DOHH2 (cell line): ENCODE measurements around the gene BNIP5.

Source experiments
- EZH2phosphoT487 ChIP-seq: fragments of 200-600 bp; sonication (generic); IDR thresholded peaks from 2 replicates; pipeline ENCODE4 v1.6.1; 2017; ENCODE audit warnings: borderline replicate concordance, mild to moderate bottlenecking, antibody characterized with exemption, low read length, moderate library complexity, mixed read lengths
- TF ChIP-seq, protein P1 (sequence below): fragments of 200-600 bp; sonication (generic); IDR thresholded peaks from one replicate; pipeline ENCODE4 v1.5.1; 2014; ENCODE audit warnings: antibody characterized with exemption, mild to moderate bottlenecking, low read depth, low read length; ENCODE audit not compliant: poor library complexity, severe bottlenecking

GRCh38 chr6:36376183-36376582 is 39.5 kb upstream of the BNIP5 start:
- TF ChIP-seq, protein P1, sequence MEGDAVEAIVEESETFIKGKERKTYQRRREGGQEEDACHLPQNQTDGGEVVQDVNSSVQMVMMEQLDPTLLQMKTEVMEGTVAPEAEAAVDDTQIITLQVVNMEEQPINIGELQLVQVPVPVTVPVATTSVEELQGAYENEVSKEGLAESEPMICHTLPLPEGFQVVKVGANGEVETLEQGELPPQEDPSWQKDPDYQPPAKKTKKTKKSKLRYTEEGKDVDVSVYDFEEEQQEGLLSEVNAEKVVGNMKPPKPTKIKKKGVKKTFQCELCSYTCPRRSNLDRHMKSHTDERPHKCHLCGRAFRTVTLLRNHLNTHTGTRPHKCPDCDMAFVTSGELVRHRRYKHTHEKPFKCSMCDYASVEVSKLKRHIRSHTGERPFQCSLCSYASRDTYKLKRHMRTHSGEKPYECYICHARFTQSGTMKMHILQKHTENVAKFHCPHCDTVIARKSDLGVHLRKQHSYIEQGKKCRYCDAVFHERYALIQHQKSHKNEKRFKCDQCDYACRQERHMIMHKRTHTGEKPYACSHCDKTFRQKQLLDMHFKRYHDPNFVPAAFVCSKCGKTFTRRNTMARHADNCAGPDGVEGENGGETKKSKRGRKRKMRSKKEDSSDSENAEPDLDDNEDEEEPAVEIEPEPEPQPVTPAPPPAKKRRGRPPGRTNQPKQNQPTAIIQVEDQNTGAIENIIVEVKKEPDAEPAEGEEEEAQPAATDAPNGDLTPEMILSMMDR, result no peak
- no peak for TF ChIP-seq EZH2phosphoT487
